HEK293 (cell line): ENCODE measurements around the gene FOXF2.
"Not testable (repeated sequence)": the region's sequence is repeated elsewhere in the genome, so short reads cannot be mapped to it uniquely, and the experiment has no call there.

Experiments used
- CTCF ChIA-PET: fragments of 350-600 bp; formaldehyde crosslinking; extraction: SDS; loops from one replicate; lab custom pipeline; 2021; ENCODE audit warnings: antibody characterized with exemption; lab: Yijun Ruan, JAX
- POLR2A ChIA-PET: fragments of 300-600 bp; formaldehyde crosslinking; extraction: SDS; loops from one replicate; lab custom pipeline; 2020; ENCODE audit warnings: antibody characterized with exemption, inconsistent platforms; lab: Yijun Ruan, JAX
- H3K27ac ChIP-seq: fragments of 200-500 bp; sonication (Bioruptor generic); 2 replicates; pipeline ENCODE4 v1.5.1; 2014; ENCODE audit warnings: low read depth, low read length, control low read depth, inconsistent platforms; ENCODE audit errors: extremely low read depth
- H3K36me3 ChIP-seq, 2 experiments: fragments of 200-500 bp in 1 of 2; sonication (Bioruptor generic) in 1 of 2; 1 replicate in 1 of 2; 2 replicates in 1 of 2; pipeline ENCODE4 v1.5.1; 2014 to 2017; ENCODE audit warnings: inconsistent platforms in 2 of 2, low read length in 2 of 2; ENCODE audit not compliant: control insufficient read depth in 2 of 2, insufficient read depth in 1 of 2
- H3K4me1 ChIP-seq: fragments of 200-500 bp; sonication (Bioruptor generic); 2 replicates; pipeline ENCODE4 v1.5.1; 2014; ENCODE audit warnings: mild to moderate bottlenecking, low read length, inconsistent platforms; ENCODE audit not compliant: control insufficient read depth, insufficient read depth
- H3K4me3 ChIP-seq: 2 replicates; pipeline ENCODE4 v1.5.1; 2011; ENCODE audit warnings: low read depth, mild to moderate bottlenecking, control low read depth, low read length, moderate library complexity
- H3K9me3 ChIP-seq: fragments of 200-500 bp; sonication (Bioruptor generic); 2 replicates; pipeline ENCODE4 v1.5.1; 2014; ENCODE audit warnings: low read depth, low read length, inconsistent platforms; ENCODE audit not compliant: control insufficient read depth, insufficient read depth
- CTCF ChIP-seq: fragments of 450-650 bp; formaldehyde crosslinking; IDR thresholded peaks from 2 replicates; pipeline ENCODE4 v1.5.1; 2016; ENCODE audit warnings: missing biosample characterization, missing genetic modification characterization
- KLF8 ChIP-seq: fragments of 450-650 bp; formaldehyde crosslinking; IDR thresholded peaks from 2 replicates; pipeline ENCODE4 v1.5.1; 2016; ENCODE audit warnings: missing biosample characterization, missing genetic modification characterization
- PRDM4 ChIP-seq: fragments of 450-650 bp; formaldehyde crosslinking; IDR thresholded peaks from 2 replicates; pipeline ENCODE4 v1.5.1; 2017; ENCODE audit warnings: missing biosample characterization, missing genetic modification characterization
- SETDB1 ChIP-seq: IDR thresholded peaks from one replicate; pipeline ENCODE4 v1.6.1; 2017; ENCODE audit warnings: mild to moderate bottlenecking, low read length, moderate library complexity, mixed read lengths; ENCODE audit not compliant: insufficient read length
- SP3 ChIP-seq: fragments of 450-650 bp; formaldehyde crosslinking; IDR thresholded peaks from 2 replicates; pipeline ENCODE4 v1.5.1; 2016; ENCODE audit warnings: missing biosample characterization, missing genetic modification characterization
- YY2 ChIP-seq: fragments of 450-650 bp; formaldehyde crosslinking; IDR thresholded peaks from 2 replicates; pipeline ENCODE4 v1.5.1; 2016; ENCODE audit warnings: missing biosample characterization, missing genetic modification characterization
- ZBTB1 ChIP-seq: fragments of 450-650 bp; formaldehyde crosslinking; IDR thresholded peaks from 2 replicates; pipeline ENCODE4 v1.5.1; 2016; ENCODE audit warnings: missing biosample characterization, missing genetic modification characterization
- ZNF138 ChIP-seq: fragments of 450-650 bp; formaldehyde crosslinking; IDR thresholded peaks from 2 replicates; pipeline ENCODE4 v1.5.1; 2016; ENCODE audit warnings: missing biosample characterization, missing genetic modification characterization, borderline replicate concordance
- ZNF140 ChIP-seq: fragments of 450-650 bp; formaldehyde crosslinking; IDR thresholded peaks from 2 replicates; pipeline ENCODE4 v1.5.1; 2016; ENCODE audit warnings: missing biosample characterization, missing genetic modification characterization
- ZNF239 ChIP-seq: fragments of 450-650 bp; formaldehyde crosslinking; IDR thresholded peaks from 2 replicates; pipeline ENCODE4 v1.5.1; 2016; ENCODE audit warnings: missing biosample characterization, missing genetic modification characterization
- ZNF248 ChIP-seq: fragments of 450-650 bp; formaldehyde crosslinking; IDR thresholded peaks from 2 replicates; pipeline ENCODE4 v1.5.1; 2017; ENCODE audit warnings: missing biosample characterization, missing genetic modification characterization
- ZNF350 ChIP-seq: fragments of 450-650 bp; formaldehyde crosslinking; IDR thresholded peaks from 2 replicates; pipeline ENCODE4 v1.5.0; 2017; ENCODE audit warnings: missing biosample characterization, mild to moderate bottlenecking, missing genetic modification characterization
- ZNF391 ChIP-seq: fragments of 450-650 bp; formaldehyde crosslinking; IDR thresholded peaks from 2 replicates; pipeline ENCODE4 v1.5.1; 2016; ENCODE audit warnings: low read depth, missing biosample characterization, missing genetic modification characterization, borderline replicate concordance
- ZNF416 ChIP-seq: fragments of 450-650 bp; formaldehyde crosslinking; IDR thresholded peaks from 2 replicates; pipeline ENCODE4 v1.5.1; 2016; ENCODE audit warnings: missing biosample characterization, missing genetic modification characterization
- ZNF473 ChIP-seq: fragments of 450-650 bp; formaldehyde crosslinking; IDR thresholded peaks from 2 replicates; pipeline ENCODE4 v1.5.1; 2017; ENCODE audit warnings: missing biosample characterization, missing genetic modification characterization
- ZNF521 ChIP-seq: fragments of 450-650 bp; formaldehyde crosslinking; IDR thresholded peaks from 2 replicates; pipeline ENCODE4 v1.5.1; 2017; ENCODE audit warnings: missing biosample characterization, mild to moderate bottlenecking, missing genetic modification characterization
- ZNF560 ChIP-seq: fragments of 450-650 bp; formaldehyde crosslinking; IDR thresholded peaks from 2 replicates; pipeline ENCODE4 v1.5.1; 2017; ENCODE audit warnings: missing biosample characterization, missing genetic modification characterization, borderline replicate concordance
- ZNF664 ChIP-seq: fragments of 450-650 bp; formaldehyde crosslinking; IDR thresholded peaks from 2 replicates; pipeline ENCODE4 v1.5.1; 2016; ENCODE audit warnings: missing biosample characterization, missing genetic modification characterization
- ZNF704 ChIP-seq: fragments of 450-650 bp; formaldehyde crosslinking; IDR thresholded peaks from 2 replicates; pipeline ENCODE4 v1.5.1; 2016; ENCODE audit warnings: missing biosample characterization, missing genetic modification characterization
- ZNF768 ChIP-seq: fragments of 450-650 bp; formaldehyde crosslinking; IDR thresholded peaks from 2 replicates; pipeline ENCODE4 v1.5.1; 2018; ENCODE audit warnings: missing biosample characterization, mild to moderate bottlenecking, missing genetic modification characterization
- TF ChIP-seq, protein P1 (sequence below): IDR thresholded peaks from 2 replicates; pipeline ENCODE4 v1.6.1; 2011; ENCODE audit warnings: mild to moderate bottlenecking, low read depth, low read length, borderline replicate concordance
- TF ChIP-seq, protein P2 (sequence below): fragments of 450-650 bp; formaldehyde crosslinking; IDR thresholded peaks from 2 replicates; pipeline ENCODE4 v1.5.1; 2016; ENCODE audit warnings: missing biosample characterization, missing genetic modification characterization, borderline replicate concordance
- TF ChIP-seq, protein P3 (sequence below): fragments of 450-650 bp; formaldehyde crosslinking; IDR thresholded peaks from 2 replicates; pipeline ENCODE4 v1.5.1; 2017; ENCODE audit warnings: missing biosample characterization, missing genetic modification characterization

Gene FOXF2

GRCh38 chr6:1368940-1369339 lies 20.4 kb upstream of the FOXF2 start (continued):
- TF ChIP-seq, protein P1, sequence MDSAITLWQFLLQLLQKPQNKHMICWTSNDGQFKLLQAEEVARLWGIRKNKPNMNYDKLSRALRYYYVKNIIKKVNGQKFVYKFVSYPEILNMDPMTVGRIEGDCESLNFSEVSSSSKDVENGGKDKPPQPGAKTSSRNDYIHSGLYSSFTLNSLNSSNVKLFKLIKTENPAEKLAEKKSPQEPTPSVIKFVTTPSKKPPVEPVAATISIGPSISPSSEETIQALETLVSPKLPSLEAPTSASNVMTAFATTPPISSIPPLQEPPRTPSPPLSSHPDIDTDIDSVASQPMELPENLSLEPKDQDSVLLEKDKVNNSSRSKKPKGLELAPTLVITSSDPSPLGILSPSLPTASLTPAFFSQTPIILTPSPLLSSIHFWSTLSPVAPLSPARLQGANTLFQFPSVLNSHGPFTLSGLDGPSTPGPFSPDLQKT, result no peak
- TF ChIP-seq SP3 (no peak), ZNF138 (tag by site-specific recombination) (no peak), YY2 (tag by site-specific recombination) (no peak), PRDM4 (peak; percentile 88), ZNF248 (no peak), ZNF416 (tag by site-specific recombination) (no peak), ZNF473 (tag by site-specific recombination) (no peak), KLF8 (tag by site-specific recombination) (no peak), ZNF768 (tag by site-specific recombination) (peak; percentile 67; the same call in 1 of the 2 replicates), ZNF560 (tag by site-specific recombination) (no peak), ZNF239 (tag by site-specific recombination) (no peak), ZNF140 (no peak)
- TF ChIP-seq, protein P2, sequence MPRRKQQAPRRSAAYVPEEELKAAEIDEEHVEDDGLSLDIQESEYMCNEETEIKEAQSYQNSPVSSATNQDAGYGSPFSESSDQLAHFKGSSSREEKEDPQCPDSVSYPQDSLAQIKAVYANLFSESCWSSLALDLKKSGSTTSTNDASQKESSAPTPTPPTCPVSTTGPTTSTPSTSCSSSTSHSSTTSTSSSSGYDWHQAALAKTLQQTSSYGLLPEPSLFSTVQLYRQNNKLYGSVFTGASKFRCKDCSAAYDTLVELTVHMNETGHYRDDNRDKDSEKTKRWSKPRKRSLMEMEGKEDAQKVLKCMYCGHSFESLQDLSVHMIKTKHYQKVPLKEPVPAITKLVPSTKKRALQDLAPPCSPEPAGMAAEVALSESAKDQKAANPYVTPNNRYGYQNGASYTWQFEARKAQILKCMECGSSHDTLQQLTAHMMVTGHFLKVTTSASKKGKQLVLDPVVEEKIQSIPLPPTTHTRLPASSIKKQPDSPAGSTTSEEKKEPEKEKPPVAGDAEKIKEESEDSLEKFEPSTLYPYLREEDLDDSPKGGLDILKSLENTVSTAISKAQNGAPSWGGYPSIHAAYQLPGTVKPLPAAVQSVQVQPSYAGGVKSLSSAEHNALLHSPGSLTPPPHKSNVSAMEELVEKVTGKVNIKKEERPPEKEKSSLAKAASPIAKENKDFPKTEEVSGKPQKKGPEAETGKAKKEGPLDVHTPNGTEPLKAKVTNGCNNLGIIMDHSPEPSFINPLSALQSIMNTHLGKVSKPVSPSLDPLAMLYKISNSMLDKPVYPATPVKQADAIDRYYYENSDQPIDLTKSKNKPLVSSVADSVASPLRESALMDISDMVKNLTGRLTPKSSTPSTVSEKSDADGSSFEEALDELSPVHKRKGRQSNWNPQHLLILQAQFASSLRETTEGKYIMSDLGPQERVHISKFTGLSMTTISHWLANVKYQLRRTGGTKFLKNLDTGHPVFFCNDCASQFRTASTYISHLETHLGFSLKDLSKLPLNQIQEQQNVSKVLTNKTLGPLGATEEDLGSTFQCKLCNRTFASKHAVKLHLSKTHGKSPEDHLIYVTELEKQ (tag by site-specific recombination), result no peak; the same call in 1 of the 2 replicates

DNA sequence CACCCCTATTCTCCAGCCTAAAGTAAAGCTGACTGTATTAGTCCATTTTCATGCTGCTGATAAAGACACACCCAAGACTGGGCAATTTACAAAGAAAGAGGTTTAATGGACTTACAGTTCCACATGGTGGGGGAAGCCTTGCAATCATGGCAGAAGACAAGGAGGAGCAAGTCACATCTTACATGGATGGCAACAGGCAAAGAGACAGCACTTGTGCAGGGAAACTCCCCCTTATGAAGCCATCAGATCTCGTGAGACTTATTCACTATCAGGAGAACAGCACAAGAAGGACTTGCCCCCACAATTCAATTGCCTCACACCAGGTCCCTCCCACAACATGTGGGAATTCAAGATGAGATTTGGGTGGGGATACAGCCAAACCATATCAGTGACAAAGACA lies 19.7 kb upstream of the FOXF2 start:
- POLR2A ChIA-PET, H3K36me3 ChIP-seq, H3K27ac ChIP-seq, H3K4me3 ChIP-seq, H3K4me1 ChIP-seq, H3K9me3 ChIP-seq: not testable (repeated sequence)
- CTCF ChIA-PET, result interaction anchor here (1.8 kb wide), 1 partner anchor 55 kb away, joined by 4 read pairs; no protein-coding TSS in a partner anchor
- TF ChIP-seq SETDB1, result peak; percentile 92

GRCh38 chr6:1371933-1372332 lies 17.4 kb upstream of the FOXF2 start:
- Histone ChIP-seq H3K36me3 (no peaks in the 10 kb centered on the region), H3K4me3 (no peak overlapping the region), H3K4me1 (no peaks in the 10 kb centered on the region), H3K9me3 (no peaks in the 10 kb centered on the region), H3K27ac (no peak overlapping the region)
- ChIA-PET CTCF (interaction anchor here (1.2 to 1.3 kb wide), 2 partner anchors 10 to 17 kb away, joined by 3 read pairs; no protein-coding TSS in a partner anchor), POLR2A (no interaction called here)
- TF ChIP-seq ZNF140 (no peak; the same call in 1 of the 2 replicates), ZBTB1 (tag by site-specific recombination) (no peak), ZNF664 (tag by site-specific recombination) (no peak), CTCF (no peak), ZNF521 (tag by site-specific recombination) (no peak), ZNF391 (tag by site-specific recombination) (no peak), ZNF704 (tag by site-specific recombination) (no peak), ZNF350 (tag by site-specific recombination) (no peak)
- TF ChIP-seq, protein P3, sequence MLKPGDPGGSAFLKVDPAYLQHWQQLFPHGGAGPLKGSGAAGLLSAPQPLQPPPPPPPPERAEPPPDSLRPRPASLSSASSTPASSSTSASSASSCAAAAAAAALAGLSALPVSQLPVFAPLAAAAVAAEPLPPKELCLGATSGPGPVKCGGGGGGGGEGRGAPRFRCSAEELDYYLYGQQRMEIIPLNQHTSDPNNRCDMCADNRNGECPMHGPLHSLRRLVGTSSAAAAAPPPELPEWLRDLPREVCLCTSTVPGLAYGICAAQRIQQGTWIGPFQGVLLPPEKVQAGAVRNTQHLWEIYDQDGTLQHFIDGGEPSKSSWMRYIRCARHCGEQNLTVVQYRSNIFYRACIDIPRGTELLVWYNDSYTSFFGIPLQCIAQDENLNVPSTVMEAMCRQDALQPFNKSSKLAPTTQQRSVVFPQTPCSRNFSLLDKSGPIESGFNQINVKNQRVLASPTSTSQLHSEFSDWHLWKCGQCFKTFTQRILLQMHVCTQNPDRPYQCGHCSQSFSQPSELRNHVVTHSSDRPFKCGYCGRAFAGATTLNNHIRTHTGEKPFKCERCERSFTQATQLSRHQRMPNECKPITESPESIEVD (tag by site-specific recombination), result no peak
